DLD1 (cell line): Measurements from ENCODE around the gene ADGRA3.

Source experiments
- in situ Hi-C: cut with HindIII; loops from 2 replicates; pipeline ENCODE4 v1.10.0; 2017; ENCODE audit warnings: low sequenced_read_pairs

Gene ADGRA3

GRCh38 chr4:22510750-22511149 lies 5.1 kb downstream of the ADGRA3 start:
- in situ Hi-C loops = no loop called here

DNA sequence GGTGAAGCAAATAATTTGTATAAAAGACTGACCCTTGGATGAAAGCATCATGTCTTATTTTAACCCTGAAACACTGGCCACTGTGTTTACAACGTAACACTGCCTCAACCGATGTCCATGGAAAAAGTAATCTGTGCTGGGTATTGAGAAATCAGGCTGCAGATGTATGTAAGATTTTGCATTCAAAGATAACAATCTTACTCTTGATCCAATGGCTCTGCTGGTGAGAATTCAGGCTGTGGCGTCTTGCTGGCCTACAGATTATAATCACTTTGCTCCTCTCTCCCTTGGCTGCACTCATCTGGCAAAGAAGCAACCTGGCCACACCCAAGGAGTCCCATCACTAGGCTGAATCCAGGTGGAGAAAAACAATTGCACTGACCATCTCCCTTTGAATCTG lies 7.5 kb downstream of the ADGRA3 start:
- in situ Hi-C loops = no loop called here

DNA sequence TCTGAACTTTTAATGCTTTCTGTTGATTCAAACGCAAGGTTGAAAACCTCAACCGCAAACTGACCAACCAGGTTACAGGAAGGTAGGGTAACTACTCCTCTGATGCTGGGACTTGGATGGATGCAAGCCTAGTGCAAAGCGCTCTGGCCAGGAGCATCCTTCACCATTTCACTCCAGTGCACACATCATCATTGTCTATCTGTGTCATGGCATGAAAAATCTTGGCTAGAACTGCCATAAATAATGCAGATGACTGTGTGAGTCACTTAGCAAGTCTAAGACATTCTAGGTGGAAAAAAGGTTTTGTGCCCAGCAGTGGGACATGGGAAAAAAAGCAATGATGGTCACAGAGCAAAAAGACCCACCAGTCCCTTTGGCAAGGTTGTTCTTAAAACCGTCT lies 10.9 kb downstream of the ADGRA3 start:
- in situ Hi-C loops = no loop called here

DNA sequence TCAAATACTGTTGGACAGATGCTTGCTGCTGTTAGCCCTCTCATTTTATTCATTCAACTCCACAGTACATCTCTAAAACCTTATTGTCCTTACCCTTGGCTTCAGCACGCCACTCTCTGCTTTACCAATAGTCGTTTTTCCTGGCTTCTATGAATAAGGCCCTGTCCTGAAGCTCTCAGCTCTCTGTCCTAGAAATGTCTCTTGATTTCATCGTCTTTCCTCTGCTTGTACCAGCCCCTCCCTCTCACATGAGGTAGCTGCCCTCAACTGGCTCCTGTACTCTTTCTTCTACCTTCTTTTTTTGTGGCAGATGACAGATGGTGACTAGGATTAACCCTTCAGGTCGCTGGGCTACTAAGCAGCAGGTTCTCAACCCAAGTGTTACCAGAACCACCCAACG lies 11.4 kb downstream of the ADGRA3 start:
- in situ Hi-C loops = no loop called here

GRCh38 chr4:22502895-22503814 lies 12.7 kb downstream of the ADGRA3 start:
- in situ Hi-C loops = no loop called here

GRCh38 chr4:22501715-22502095 lies 14.2 kb downstream of the ADGRA3 start:
- in situ Hi-C loops = no loop called here

GRCh38 chr4:22500831-22501714 lies 14.8 kb downstream of the ADGRA3 start:
- in situ Hi-C loops = no loop called here

DNA sequence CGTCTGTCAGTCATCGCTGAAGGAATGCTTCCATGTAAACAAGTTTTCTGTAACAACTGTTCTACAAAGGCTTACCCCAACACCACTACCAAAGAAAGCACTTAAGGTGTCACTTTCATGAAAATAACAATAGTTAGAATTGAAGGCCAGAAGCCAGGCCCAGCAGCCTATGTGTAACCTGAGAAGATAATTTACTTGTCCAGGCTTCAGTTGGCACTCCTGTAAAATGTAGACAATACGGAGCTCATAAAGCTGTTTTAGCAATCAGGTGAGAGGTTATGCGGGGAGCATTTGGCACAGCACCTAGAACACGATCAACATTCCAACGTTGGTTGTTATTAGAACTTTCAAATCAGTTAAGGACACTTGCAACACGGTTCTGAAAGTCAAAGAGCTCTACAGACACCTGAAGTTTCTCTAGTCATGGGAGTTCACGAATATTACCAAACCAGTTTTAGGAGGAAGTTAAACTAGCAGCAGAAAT lies 15.7 kb downstream of the ADGRA3 start:
- in situ Hi-C loops = no loop called here

DNA sequence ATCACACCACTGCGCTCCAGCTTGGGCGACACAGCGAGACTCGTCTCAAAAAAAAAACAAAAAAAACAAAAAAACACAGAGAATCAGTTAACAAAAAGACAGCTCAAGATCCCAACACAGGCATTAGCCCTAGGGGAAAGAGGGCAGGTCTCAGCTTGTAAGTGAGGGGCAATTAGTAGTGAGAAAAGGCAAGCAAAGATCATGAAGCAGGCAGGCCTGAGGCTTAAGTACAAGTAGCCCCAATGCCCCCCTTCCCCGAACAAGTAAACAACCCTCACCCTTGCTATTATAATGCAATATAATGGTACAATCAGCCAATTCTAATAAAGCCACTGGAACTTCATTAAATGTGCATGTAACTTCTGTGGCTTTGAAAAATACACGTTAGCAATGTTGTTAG lies 17.0 kb downstream of the ADGRA3 start:
- in situ Hi-C loops = no loop called here

- in situ Hi-C loops = no loop called here
These were observed 19.6 kb downstream of the ADGRA3 start for GRCh38 chr4:22496165-22496813.

DNA sequence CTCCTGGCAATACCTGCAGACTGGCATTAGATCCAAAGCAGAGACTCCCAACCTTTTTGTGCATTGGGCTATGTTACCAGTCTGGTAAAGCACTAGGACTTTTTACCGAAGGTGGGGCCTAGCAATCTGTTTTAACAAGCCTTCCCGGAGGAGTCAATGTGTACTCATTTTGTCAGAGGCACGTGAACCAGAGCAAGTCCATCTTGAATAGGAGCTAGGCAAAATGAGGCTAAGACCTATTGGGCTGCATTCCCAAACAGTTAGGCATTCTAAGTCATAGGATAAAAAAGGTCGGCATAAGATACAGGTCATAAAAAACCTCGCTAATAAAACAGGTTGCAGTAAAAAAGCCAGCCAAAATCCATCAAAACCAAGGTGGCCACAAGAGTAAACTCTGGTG lies 22.3 kb downstream of the ADGRA3 start:
- in situ Hi-C loops = no loop called here

- in situ Hi-C loops = no loop called here
These were observed 22.9 kb downstream of the ADGRA3 start for GRCh38 chr4:22492987-22493386.

DNA sequence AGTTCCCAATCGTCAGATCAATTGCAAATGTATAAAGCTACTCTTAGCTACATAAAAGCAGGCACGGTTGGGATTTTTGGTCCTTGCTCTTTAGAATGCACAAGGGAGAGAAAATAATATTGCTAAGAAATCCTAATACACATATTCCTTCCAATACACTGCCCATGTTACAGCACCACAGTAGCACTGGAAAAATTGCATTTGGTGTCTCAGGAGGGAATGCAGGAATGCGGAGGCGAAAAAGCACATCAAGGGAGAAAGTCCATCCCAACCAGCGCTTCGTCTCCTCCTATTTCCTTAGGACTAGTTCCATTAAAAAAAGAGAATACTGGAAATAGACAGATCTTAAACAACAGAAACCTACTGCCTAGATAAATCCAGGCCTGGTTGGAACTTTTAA lies 23.9 kb downstream of the ADGRA3 start:
- in situ Hi-C loops = no loop called here

GRCh38 chr4:22490718-22491315 lies 25.0 kb downstream of the ADGRA3 start:
- in situ Hi-C loops = no loop called here

DNA sequence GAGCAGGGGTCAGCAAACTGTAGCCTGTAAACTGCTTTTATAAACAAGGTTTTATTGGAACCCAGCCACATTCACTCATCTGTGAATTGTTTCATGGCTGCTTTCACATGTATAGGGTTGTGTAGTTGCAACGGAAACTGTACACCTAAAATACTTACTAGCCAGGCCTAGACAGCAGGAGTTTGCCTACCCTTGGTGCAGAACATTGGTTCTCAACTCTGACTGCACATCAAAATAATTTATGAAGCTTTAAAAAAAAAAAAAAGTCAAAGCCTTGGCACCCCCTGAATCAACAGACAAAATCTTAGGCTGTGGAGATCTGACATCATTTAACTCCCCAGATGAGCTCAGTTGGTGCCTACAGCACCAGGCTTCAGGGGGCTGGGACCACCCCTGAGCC lies 27.8 kb downstream of the ADGRA3 start:
- in situ Hi-C loops = no loop called here

GRCh38 chr4:22487328-22487727 lies 28.5 kb downstream of the ADGRA3 start:
- in situ Hi-C loops = no loop called here

DNA sequence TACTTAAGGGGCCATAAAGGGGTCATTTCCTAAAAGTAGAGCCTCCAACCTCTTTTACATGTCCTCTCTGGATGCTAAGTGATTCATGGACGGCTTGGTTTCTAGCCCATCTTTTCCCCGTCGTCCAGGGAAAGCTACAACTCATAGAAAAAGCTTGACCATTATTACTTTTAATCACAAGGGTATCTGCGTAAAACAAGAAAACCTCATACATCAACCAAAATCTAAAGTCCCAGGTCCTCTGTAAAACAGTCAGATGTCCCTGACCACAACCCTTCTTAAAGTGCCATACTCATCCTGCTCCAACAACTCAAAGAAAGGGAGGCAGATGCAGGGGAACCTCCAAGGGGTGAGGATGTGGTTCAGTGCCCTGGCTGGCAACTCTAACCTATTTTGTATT lies 29.6 kb downstream of the ADGRA3 start:
- in situ Hi-C loops = no loop called here

- in situ Hi-C loops = no loop called here
These were observed 30.1 kb downstream of the ADGRA3 start for GRCh38 chr4:22485737-22486136.

DNA sequence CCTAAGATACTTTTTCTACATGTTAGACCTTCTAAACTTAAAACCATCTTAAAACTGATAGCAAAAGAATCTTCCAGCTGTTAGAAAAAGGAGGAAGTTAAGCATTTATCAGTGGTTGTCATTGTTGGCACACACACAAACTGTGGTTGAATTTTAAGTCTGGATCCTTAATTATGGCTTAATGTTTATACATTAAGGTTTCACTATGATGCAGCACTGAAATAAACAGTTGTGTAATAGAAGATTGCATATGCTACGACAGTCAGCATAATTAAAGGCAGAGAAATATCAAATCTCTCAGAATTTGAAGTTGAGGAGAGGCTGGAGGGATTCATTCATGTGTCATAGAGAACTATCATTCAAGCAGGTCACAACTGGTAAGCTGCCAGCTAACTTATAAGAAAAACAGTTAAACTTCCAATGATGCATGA lies 32.3 kb downstream of the ADGRA3 start:
- in situ Hi-C loops = no loop called here

- in situ Hi-C loops = no loop called here
These were observed 33.4 kb downstream of the ADGRA3 start for GRCh38 chr4:22482250-22483127.
